GDM1 (cell line): ENCODE results near the gene NDUFAF7.
"Not testable (repeated sequence)": the region's sequence is repeated elsewhere in the genome, so short reads cannot be mapped to it uniquely, and the experiment has no call there.

ENCODE experiments used
- DNase-seq: peaks from one replicate; lab custom pipeline; 2025; lab: John Stamatoyannopoulos, UW

NDUFAF7 gene, protein sequence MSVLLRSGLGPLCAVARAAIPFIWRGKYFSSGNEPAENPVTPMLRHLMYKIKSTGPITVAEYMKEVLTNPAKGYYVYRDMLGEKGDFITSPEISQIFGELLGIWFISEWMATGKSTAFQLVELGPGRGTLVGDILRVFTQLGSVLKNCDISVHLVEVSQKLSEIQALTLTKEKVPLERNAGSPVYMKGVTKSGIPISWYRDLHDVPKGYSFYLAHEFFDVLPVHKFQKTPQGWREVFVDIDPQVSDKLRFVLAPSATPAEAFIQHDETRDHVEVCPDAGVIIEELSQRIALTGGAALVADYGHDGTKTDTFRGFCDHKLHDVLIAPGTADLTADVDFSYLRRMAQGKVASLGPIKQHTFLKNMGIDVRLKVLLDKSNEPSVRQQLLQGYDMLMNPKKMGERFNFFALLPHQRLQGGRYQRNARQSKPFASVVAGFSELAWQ

DNA sequence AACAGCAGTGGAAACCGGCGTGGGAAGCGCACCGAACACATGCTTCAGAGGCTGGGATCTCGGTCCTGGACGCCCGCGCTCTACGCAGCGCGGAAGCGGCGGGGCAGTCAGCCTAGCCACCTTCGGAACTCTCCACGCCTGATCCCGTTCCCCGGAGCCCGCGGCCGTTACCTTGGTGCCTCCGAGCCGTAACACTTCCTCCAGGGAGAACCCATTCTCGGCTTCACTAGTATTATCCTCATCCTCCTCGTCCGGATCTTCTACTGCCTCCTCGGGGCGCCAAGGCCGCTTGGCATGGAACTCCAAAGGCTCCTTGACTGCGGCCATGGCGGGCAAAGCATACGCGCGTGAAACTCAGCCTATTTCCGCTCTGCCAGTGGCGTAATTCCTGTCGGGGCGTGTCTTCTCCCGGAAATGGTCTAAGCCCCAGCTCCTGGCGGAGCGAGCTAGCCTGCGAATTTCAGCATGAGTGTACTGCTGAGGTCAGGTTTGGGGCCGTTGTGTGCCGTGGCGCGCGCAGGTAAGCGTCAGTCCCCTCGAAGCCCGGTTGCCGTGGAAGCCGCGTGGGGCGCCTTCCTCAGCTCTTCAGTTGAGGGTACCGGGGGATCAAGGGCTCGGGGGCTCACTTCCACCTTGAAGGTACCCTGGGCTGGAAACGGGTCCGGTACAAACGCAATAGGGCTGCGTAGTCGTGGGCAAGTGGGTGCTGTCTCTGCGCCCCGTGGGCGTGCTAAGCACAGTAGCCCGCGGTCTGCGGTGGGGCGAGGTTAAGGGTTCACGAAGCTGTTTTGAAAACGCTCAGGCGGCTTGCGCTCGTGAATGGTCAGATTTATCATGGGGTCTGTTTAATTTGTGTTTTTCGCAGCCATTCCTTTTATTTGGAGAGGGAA is at the start of gene NDUFAF7, which contains the start of gene CEBPZ:
Gene NDUFAF7, plus strand, starts transcription at position 418 of the 890 bp plus-strand sequence. Its CDS starts 48 bp downstream, at position 466.
Gene CEBPZ, minus strand, starts transcription at position 356 of the 890 bp plus-strand sequence. Its CDS starts 29 bp downstream, at position 327.
- DNase-seq, result peak; percentile 78

DNA sequence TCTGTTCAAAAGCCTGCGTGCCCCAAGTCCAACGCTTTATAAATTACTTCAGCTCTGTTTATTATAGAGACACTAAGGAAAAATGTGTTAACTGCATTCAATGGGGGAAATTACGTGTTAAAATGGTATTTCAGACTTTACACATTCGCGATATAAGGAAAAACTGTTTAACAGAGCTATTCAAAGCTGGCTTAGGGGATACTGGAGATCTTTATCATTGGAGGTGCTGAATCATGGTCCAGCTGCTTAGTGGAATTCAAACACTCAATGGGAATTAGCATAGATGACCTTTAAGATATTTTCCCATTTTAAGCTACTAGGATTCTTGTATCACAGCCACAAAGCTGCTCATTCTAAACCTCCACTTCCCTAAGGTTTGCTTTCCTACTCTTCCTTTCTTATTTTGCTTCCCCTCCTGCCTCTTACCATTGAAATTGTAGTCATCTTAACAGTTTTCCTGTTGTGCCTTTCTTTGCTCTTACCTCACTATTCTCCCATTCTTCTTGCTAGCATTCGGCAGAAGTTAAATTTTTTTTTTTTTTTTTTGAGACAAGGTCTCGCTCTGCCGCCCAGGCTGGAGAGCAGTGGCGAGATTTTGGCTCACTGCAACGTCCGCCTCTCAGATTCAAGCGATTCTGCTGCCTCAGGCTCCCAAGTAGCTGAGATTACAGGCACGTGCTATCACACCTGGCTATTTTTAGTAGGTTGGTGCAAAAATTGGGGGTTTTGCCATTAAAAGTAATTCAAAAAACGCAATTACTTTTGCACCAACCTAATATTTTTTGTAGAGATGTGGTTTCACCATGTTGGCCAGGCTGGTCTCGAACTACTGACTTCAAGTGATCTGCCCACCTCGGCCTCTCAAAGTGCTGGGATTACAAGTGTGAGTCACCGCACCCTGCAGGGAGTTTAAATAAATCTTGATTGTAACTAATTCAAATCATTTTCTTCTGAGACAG is 49.5 kb upstream of the NDUFAF7 start:
- DNase-seq, result no peak

DNA sequence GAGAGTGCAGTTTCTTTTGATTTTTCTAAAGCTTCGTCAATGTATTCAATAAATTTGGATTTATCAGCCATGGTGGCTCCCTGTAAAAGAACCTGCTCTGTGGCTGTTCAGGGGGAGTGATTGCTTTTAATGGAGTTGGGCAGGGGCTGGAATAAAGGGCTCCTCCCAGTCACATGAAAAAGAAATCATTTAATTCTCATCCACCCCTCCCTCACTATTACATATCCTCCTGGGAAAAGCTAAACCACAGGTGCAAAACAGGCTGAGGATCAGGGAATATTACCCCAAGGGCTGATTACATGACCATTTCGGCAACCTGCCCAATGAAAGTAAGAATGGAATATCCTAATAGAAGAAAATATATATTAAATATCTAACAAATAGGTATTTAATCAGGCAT is 42.9 kb upstream of the NDUFAF7 start, which contains the start of gene SULT6B1:
Gene SULT6B1, minus strand, starts transcription at position 101 of the 400 bp plus-strand sequence. Its CDS starts 30 bp downstream, at position 71.
- DNase-seq, result no peak

DNA sequence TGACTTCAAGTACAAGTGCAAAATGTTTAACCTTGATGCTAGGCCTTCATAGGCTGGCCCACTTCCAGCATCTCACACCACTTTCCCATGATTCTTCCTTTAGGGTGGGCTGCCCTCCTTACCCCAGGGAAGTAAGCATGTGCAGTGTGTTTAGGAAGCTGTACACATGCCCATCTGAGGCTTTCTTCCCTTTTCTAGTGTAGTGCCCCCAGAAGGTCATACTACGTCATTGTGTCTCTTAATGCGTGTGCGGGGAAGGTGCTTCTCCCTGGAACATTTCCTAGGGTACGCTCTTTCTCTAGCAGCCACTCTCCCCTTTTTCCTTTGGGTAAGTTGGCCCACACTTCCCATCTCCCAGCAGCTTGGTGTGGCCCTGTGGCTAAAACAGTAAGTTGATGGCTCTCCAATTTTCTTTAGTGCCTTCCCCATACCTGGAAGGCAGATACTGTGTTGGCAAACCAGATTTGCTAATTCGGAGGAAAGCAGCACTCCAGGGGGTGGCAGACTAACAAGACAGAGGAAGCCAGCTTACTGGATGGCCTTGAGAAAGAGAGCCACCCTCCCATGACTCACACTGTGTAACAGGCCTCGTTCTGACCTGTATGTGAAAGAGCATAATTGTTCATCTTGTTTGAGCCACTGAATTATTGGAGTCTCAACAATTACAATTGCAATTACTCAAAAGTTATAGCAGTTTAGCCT is 41.9 kb upstream of the NDUFAF7 start:
- peak; percentile 3 for DNase-seq

DNA sequence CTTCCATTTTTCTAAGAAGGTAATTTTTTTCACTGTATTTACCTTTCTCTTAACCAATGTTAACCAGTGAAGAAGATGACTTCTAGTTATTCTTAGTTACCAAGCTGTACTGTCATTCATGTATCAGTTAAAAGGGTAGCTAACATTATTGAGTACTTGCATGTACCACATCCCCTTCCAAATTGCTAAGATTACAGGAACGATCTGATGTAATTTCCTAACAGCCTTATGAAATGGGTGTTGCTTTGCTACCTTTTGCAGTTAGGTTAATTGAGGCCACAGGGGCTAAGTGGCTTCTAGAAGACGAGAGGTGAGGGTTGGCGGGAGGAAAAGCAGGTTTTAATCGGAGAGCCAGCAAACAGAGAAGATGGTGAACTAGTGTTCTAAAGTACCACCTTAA is 41.2 kb upstream of the NDUFAF7 start:
- DNase-seq, result no peak

DNA sequence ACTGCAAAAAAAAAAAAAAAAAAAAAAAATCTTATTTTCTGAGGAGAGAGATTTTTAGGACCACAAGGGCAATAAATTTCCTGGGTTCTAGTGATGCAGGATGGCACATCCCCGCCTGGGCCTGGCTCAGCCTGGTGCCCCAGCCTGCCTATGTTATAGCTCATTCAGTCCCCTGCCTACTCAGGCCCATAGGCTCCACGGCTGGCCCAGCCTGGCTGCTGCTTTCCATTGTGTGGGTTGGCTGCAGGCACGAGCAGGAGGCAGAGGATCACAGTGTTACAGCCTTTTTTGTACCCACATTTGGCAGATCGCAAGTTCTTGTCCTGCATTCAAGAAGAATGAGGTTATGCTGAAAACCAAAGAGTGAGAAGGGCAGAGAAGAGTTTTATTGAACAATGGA is 40.2 kb upstream of the NDUFAF7 start:
- no peak for DNase-seq

DNA sequence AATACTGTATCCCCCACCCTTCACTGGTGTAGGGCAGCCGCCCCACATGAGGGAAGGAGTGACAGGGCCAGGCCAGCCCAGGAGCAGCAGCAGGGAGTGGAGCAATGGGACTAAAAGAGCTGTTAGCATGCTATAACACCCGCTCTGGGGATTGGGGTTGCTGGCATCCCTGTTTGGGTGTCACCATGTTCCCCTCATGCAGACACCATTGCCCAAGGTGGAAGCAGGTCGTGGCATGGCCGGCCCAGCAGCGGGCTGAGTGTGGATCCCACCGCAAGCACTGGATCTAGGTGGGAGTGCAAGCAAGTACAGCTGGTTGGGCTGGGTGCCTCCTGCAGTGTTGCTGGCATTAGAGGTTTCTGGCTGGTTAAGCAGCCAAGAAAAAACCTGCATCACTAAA is 39.7 kb upstream of the NDUFAF7 start:
- DNase-seq, result no peak

DNA sequence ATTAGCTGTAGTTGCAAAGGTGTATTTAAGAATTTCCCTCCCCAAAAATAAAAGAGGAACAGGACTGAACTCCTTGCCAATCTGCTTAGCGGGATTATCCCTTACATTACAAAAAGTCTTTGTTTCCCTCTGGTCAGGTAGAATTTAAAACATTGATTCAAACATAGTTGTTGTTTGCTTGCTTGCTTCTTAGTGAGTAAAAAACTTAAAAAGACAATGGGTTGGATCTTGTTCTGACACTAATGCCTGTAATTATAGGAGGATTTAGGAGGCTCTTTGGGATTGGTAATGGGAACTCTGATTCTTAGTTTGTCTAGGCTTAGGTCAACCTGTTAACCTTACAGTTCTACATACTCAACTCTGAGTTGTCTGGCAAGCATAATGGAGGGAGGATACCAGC is 38.9 kb upstream of the NDUFAF7 start:
- DNase-seq, result no peak

DNA sequence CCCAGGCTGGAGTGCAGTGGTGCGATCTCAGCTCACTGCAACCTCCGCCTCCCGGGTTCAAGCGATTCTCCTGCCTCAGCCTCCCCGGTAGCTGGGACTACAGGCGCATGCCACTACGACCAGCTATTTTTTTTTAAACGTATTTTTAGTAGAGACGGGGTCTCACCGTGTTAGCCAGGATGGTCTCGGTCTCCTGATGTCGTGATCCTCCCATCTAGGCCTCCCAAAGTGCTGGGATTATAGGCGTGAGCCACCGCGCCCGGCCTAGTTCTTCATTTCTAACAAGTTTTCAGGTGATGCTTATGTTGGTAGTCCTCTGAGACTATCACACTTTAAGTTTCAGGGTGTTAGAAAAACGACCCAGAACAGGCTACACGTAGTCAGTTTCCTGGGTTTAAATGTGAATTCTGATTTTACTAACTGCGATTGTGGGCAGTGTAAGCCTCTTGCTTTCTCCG is 35.6 kb upstream of the NDUFAF7 start:
- not testable (repeated sequence) for DNase-seq

DNA sequence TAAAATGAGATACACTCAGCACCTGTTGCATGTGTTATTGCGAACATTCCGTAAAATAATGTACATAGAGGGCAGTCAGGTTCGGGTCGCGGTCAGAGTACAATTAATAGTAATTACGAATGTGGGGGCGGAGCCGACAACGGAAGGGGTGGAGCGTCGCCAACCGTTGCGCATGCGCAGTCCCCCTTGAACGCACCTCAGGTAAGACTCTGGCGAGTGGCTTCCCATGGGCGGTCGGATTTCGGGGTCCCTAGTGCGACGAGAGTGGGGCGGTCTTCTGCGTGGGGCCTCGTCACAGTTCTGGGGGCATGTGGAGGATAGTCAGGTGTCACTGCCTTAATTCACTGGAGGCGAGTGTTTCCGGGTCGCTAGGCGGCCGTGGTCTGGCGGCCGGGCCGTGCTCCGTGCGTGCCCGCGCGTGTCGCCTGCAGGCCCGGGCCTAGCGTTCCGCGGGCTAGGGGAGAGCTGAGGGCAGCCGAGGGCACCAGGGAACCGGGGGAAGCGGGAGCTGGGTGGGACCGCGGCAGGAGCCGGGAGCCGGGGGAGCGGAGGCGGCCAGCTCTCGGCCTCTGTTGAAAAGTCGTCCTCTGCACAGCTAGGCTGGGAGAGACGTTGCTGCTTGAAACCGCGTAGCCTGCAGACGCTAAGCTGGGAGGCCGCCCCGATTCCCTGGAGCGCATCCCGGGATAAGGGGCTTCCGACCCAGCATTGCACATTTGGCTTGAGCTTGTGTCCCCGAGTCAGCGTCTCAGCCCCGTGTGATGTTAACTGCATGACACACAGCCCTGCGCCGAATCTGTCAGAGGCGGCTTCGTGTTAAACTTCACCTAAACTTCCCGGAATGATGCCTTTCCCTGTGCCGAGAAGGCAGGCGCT is 34.9 kb upstream of the NDUFAF7 start, which contains the start of gene CEBPZOS:
Gene CEBPZOS, plus strand, starts transcription at position 177 of the 876 bp plus-strand sequence. CDS start 3,209 bp downstream, outside the sequence.
- DNase-seq, result peak; percentile 69

DNA sequence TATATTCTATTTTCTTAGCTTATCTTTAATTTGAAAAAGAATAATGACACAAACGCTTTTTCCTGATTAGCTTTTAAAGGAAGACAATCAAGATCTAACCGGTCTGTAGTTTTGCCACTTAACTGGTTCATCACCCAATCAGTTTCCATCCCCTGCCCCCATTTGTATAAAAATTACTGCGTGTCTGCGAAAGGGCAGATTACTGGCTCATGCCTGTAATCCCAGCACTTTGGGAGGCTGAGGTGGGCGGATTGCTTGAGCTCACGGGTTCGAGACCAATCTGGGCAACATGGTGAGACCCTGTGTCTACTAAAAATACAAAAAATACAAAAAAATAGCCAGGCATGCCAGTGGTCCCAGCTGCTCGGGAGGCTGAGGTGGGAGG is 32.8 kb upstream of the NDUFAF7 start:
- DNase-seq, result no peak

DNA sequence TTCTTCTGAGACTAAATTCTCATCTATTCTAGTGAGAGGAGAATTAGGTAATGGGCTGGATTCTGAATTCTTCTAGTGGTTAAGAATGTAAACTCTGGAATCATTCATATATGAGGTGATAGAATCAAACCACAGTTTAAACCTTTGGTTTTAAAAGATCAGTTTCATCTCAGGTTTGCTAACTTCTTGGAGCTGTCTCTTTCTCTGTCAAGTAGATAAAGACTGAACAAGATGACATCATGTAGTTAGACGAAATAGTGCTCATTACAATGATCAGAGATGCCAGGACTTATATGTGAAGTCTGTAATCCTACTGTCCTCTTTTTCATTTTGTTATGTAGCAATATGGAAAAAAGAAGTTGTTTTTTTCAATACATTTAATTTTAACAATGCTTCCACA is 30.2 kb upstream of the NDUFAF7 start:
- no peak for DNase-seq

DNA sequence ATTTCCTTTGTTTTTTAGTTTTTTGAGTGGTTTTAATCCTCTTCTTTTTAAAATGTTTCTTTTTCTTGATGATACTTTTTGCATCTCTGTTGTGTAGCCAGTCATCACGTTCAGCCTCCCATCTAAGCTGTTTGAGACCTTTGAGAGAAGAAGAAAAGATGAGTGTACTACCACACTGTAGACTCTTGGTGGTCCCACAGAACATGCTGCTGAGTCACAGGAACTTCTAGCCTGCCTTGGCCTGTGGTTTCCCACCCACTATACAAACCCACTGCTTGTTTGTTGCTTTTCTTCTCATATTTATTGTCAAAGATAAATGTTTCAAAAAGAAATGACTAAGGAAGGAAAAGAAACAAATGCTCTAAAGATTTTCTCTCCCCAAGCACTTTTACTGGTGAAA is 29.7 kb upstream of the NDUFAF7 start:
- DNase-seq, result peak; percentile 0

DNA sequence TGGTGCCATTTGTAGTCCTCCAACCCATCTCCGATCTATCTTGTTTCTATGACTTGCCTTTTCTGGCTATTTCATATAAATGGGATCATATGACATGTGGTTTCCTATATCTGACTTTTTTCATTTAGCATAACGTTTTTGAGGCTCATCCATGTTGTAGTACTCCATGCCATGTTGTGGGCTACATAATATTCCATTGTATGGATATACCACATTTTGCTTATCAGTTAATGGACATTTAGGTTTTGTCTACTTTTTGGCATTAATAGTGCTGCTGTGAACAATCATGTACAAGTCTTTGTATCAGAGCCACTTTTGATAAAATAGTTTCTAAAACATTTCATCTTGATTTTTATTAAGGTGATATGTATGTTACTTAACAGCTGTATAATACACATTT is 27.8 kb upstream of the NDUFAF7 start:
- DNase-seq, result no peak

DNA sequence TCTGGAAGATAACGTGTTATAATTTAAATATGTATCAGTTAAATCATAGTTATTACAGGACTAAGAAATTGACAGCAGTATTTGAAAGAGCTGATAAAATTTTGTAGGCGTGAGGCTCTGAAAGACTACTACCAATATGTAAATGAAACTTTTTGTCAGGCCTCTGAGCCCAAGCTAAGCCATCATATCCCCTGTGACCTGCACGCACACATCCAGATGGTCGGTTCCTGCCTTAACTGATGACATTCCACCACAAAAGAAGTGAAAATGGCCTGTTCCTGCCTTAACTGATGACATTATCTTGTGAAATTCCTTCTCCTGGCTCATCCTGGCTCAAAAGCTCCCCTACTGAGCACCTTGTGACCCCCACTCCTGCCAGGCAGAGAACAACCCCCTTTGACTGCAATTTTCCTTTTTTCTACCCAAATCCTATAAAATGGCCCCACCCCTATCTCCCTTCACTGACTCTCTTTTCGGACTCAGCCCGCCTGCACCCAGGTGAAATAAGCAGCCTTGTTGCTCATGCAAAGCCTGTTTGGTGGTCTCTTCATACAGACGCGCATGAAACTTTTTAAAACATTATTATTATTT is 26.3 kb upstream of the NDUFAF7 start:
- DNase-seq, result not testable (repeated sequence)

DNA sequence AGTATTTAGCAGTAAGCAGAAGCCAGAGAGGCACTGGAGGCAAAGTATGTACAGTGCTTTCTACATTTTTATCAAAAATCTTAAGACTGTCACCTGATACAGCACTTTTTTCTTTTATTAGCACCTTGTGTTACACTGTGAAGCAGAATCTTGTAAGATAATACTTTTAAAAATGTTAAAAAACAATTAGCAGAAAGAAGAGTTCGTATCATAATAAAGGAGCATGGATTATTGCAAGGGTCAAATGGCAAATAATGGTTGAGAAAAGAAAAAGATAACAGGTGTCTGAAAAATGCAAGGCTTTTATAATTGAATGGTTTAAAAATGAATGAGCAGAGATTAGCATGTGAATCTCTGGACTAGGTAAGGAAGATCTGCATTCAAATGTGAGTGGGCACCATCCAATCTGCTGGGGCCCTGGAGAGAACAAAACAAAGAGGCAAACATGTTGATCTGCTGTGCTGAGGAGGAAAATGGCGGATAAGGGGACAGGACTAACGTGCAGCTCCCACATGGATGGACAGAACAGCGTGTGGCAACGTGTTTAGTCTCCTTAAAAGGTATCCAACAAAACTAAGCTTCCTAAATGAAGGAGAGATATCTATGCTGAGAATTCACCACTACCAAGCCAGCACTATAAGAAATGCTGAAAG is 25.6 kb upstream of the NDUFAF7 start:
- no peak for DNase-seq

DNA sequence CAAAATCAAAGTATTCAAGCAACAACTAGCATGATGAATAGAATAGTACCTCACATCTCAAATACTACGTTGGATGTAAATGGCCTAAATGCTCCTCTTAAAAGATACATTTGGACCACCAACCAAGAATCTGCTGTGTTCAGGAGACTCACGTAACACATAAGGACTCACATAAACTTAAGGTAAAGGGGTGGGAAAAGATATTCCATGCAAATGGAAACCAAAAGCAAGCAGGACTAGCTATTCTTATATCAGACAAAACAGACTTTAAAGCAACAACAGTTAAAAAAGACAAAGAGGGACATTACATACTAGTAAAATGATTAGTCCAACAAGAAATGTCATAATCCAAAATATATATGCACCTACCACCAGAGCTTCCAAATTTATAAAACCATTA is 24.7 kb upstream of the NDUFAF7 start:
- DNase-seq, result not testable (repeated sequence)

DNA sequence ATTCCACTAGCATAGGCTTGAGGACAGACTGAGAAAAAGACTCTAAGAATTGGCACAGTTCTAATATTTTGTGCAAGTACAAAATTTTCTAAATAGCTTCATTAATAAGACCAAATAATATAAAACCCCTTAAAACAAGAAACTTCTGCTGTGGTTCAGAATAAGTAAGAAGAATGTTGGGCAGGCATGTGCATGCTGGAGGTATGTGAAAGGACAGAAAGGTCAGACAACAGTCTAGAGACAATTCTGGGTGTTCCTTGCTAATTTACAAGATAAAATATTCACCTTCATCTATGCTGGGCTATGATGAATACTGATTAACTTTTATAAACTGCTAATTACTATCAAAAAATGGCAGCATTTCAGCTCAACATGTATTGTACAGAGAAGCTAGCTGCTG is 20.2 kb upstream of the NDUFAF7 start:
- no peak for DNase-seq

DNA sequence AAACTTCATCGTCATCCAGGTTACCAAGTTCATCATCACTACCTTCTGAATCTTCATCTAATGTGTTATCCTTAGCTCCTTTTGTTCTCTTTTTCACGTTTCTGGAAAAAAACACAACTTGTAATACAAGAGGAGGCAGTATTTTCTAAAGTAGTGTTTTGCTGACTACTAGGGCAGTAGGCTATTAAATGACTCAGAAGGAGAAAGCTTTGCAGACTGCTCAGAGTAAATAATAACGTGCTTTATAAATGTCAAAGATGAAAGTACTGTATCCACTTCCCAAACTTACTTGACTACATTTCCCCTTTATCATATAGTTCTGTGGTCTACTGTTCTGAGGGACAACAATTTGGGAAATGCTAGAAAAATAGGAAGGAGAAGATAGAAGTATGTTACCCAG is 19.5 kb upstream of the NDUFAF7 start:
- DNase-seq, result no peak
